DOHH2 (cell line): Measurements from ENCODE around the gene STRA8.
"Not testable (repeated sequence)": the region's sequence is repeated elsewhere in the genome, so short reads cannot be mapped to it uniquely, and the experiment has no call there.

Experiments
- H3F3A ChIP-seq: fragments of 200-600 bp; sonication (generic), shearing (Covaris generic); 2 replicates; pipeline ENCODE4 v1.6.0; 2016; ENCODE audit warnings: antibody characterized with exemption, mild to moderate bottlenecking; ENCODE audit not compliant: control insufficient read depth, insufficient read depth
- H3K27ac ChIP-seq: fragments of 200-600 bp; sonication (generic); 2 replicates; pipeline ENCODE4 v1.5.1; 2014; ENCODE audit warnings: low read depth, mild to moderate bottlenecking, low read length, moderate library complexity
- H3K27me3 ChIP-seq: fragments of 200-600 bp; sonication (generic); 2 replicates; pipeline ENCODE4 v1.6.1; 2014; ENCODE audit warnings: mild to moderate bottlenecking, low read length, mixed read lengths; ENCODE audit not compliant: control insufficient read depth
- H3K36me3 ChIP-seq: fragments of 200-600 bp; sonication (generic); 2 replicates; pipeline ENCODE4 v1.6.1; 2014; ENCODE audit warnings: mild to moderate bottlenecking, low read length, moderate library complexity, mixed read lengths; ENCODE audit not compliant: control insufficient read depth
- H3K4me1 ChIP-seq: fragments of 200-600 bp; sonication (generic); 2 replicates; pipeline ENCODE4 v1.6.1; 2014; ENCODE audit warnings: mild to moderate bottlenecking, low read length, mixed read lengths; ENCODE audit not compliant: control insufficient read depth
- H3K4me2 ChIP-seq: fragments of 200-600 bp; sonication (generic); 2 replicates; pipeline ENCODE4 v1.6.0; 2014; ENCODE audit warnings: mild to moderate bottlenecking, low read length, moderate library complexity
- H3K4me3 ChIP-seq: fragments of 200-600 bp; sonication (generic); 2 replicates; pipeline ENCODE4 v1.5.1; 2014; ENCODE audit warnings: mild to moderate bottlenecking, low read length, mixed read lengths
- H3K79me2 ChIP-seq: fragments of 200-600 bp; sonication (generic); 2 replicates; pipeline ENCODE4 v1.6.1; 2014; ENCODE audit warnings: mild to moderate bottlenecking, low read length, mixed read lengths; ENCODE audit not compliant: control insufficient read depth
- H3K9me2 ChIP-seq: fragments of 200-600 bp; sonication (generic); replicated peaks from 2 replicates; pipeline ENCODE4 v1.6.1; 2014; ENCODE audit warnings: mild to moderate bottlenecking, low read length, mixed read lengths; ENCODE audit not compliant: control insufficient read depth
- H3K9me3 ChIP-seq: fragments of 200-600 bp; sonication (generic); 2 replicates; pipeline ENCODE4 v1.6.1; 2014; ENCODE audit warnings: antibody characterized with exemption, low read length, mixed read lengths; ENCODE audit not compliant: control insufficient read depth, insufficient read depth
- H4K20me1 ChIP-seq: fragments of 200-600 bp; sonication (generic); 2 replicates; pipeline ENCODE4 v1.6.0; 2014; ENCODE audit warnings: low read depth, mild to moderate bottlenecking, antibody characterized with exemption, low read length, moderate library complexity; ENCODE audit not compliant: control insufficient read depth, insufficient read depth
- CTCF ChIP-seq: fragments of 200-600 bp; sonication (generic); IDR thresholded peaks from one replicate; pipeline ENCODE4 v1.5.1; 2014; ENCODE audit warnings: antibody characterized with exemption, mild to moderate bottlenecking, low read depth, low read length; ENCODE audit not compliant: poor library complexity, severe bottlenecking
- EZH2phosphoT487 ChIP-seq: fragments of 200-600 bp; sonication (generic); IDR thresholded peaks from 2 replicates; pipeline ENCODE4 v1.6.1; 2017; ENCODE audit warnings: borderline replicate concordance, mild to moderate bottlenecking, antibody characterized with exemption, low read length, moderate library complexity, mixed read lengths

The STRA8 gene

GRCh38 chr7:135232087-135232486, 1.6 kb upstream of the STRA8 start:
- TF ChIP-seq EZH2phosphoT487 (no peak), CTCF (no peak)
- no peaks in the 10 kb centered on the region for H3K4me1 ChIP-seq
- no peak overlapping the region for H3K27ac ChIP-seq
- no peaks in the 10 kb centered on the region for H3K79me2 ChIP-seq
- no peaks in the 10 kb centered on the region for H3K9me2 ChIP-seq
- H3K9me3 ChIP-seq: no peaks in the 10 kb centered on the region
- no peaks in the 10 kb centered on the region for H3K36me3 ChIP-seq
- H3F3A ChIP-seq: no peaks in the 10 kb centered on the region
- H3K4me2 ChIP-seq: no peak overlapping the region
- no peak overlapping the region for H3K4me3 ChIP-seq
- no peaks in the 10 kb centered on the region for H4K20me1 ChIP-seq
- H3K27me3 ChIP-seq: 0 out of 2 replicates have a peak, but pooled peaks cover 2% of the 10 kb centered on the region

- H3K27ac ChIP-seq: no peak overlapping the region
- H3K4me2 ChIP-seq: no peak overlapping the region
- H3K4me3 ChIP-seq: no peak overlapping the region
- no peaks in the 10 kb centered on the region for H3K4me1 ChIP-seq
- H3K36me3 ChIP-seq: no peaks in the 10 kb centered on the region
- TF ChIP-seq CTCF (peak; percentile 67), EZH2phosphoT487 (no peak)
- no peaks in the 10 kb centered on the region for H3K9me3 ChIP-seq
- H3F3A ChIP-seq: no peaks in the 10 kb centered on the region
- no peaks in the 10 kb centered on the region for H3K9me2 ChIP-seq
- H4K20me1 ChIP-seq: no peaks in the 10 kb centered on the region
- H3K27me3 ChIP-seq: 0 out of 2 replicates have a peak, but pooled peaks cover 2% of the 10 kb centered on the region
- H3K79me2 ChIP-seq: no peaks in the 10 kb centered on the region
These were observed 918 bp upstream of the STRA8 start for GRCh38 chr7:135232720-135233119.

GRCh38 chr7:135234095-135234494, 457 bp downstream of the STRA8 start:
- H3K4me2 ChIP-seq, H3K9me3 ChIP-seq, H4K20me1 ChIP-seq, H3K27ac ChIP-seq, H3K36me3 ChIP-seq, H3K27me3 ChIP-seq, H3K79me2 ChIP-seq, H3K9me2 ChIP-seq, H3K4me1 ChIP-seq, H3F3A ChIP-seq, H3K4me3 ChIP-seq: not testable (repeated sequence)

GRCh38 chr7:135234727-135235126, 1.1 kb downstream of the STRA8 start:
- no peaks in the 10 kb centered on the region for H3K9me2 ChIP-seq
- no peak overlapping the region for H3K4me2 ChIP-seq
- H3K27me3 ChIP-seq: no peaks in the 10 kb centered on the region
- no peaks in the 10 kb centered on the region for H3K36me3 ChIP-seq
- no peaks in the 10 kb centered on the region for H4K20me1 ChIP-seq
- no peaks in the 10 kb centered on the region for H3K9me3 ChIP-seq
- no peak overlapping the region for H3K4me3 ChIP-seq
- no peak overlapping the region for H3K27ac ChIP-seq
- no peaks in the 10 kb centered on the region for H3K79me2 ChIP-seq
- no peaks in the 10 kb centered on the region for H3F3A ChIP-seq
- H3K4me1 ChIP-seq: no peaks in the 10 kb centered on the region
- TF ChIP-seq CTCF (no peak), EZH2phosphoT487 (no peak)
